Esophagus mucosa (tissue), 1 donor: Measurements from ENCODE around the gene MAP3K20. TPM values are rescaled to one million over a fixed set of nuclear protein-coding genes. Genes with fewer than 3 reads are reported as not detected.
A peak's percentile ranks its signal among the peaks of the same experiment; 100 is the strongest.
"Not testable (repeated sequence)": the region's sequence is repeated elsewhere in the genome, so short reads cannot be mapped to it uniquely, and the experiment has no call there.

Experiments used
- ATAC-seq: fragments of 200-7000 bp; cut with Tn5 transposase; one replicate; pipeline ENCODE4 v1.9.1; 2020
- total RNA-seq: library from RNA; stranded (reverse); gene quantifications from one replicate; pipeline ENCODE4 v1.2.4, GENCODE V29; 2023
- donor health status: DM: yes; HTN: yes; CAD: no.

MAP3K20 gene
- total RNA-seq, 1 donor from 2014 or later, result 21.3 TPM

GRCh38 chr2:173238831-173239230 is 163.2 kb downstream of the MAP3K20 start:
- no peak for ATAC-seq

- no peak for ATAC-seq
Measured at GRCh38 chr2:173239644-173240043, 164.0 kb downstream of the MAP3K20 start.

- ATAC-seq, result no peak
Measured at GRCh38 chr2:173240083-173240482, 164.4 kb downstream of the MAP3K20 start.

GRCh38 chr2:173241643-173242042 is 166.0 kb downstream of the MAP3K20 start:
- no peak for ATAC-seq

- ATAC-seq, result no peak
Measured at GRCh38 chr2:173247156-173247555, 171.5 kb downstream of the MAP3K20 start.

- peak; percentile 69 for ATAC-seq
Measured at GRCh38 chr2:173248381-173248780, 172.7 kb downstream of the MAP3K20 start.

- ATAC-seq, result no peak
Measured at GRCh38 chr2:173249661-173250641, 174.3 kb downstream of the MAP3K20 start.

- no peak for ATAC-seq
Measured at GRCh38 chr2:173251225-173251624, 175.6 kb downstream of the MAP3K20 start.

- ATAC-seq, result no peak
Measured at GRCh38 chr2:173252581-173252980, 176.9 kb downstream of the MAP3K20 start.

- peak; percentile 51 for ATAC-seq
Measured at GRCh38 chr2:173254659-173255058, 179.0 kb downstream of the MAP3K20 start.

- ATAC-seq, result no peak
Measured at GRCh38 chr2:173258701-173259100, 183.1 kb downstream of the MAP3K20 start.

GRCh38 chr2:173262356-173262755 is 186.7 kb downstream of the MAP3K20 start:
- ATAC-seq, result not testable (repeated sequence)

GRCh38 chr2:173264151-173264550 is 188.5 kb downstream of the MAP3K20 start:
- ATAC-seq, result no peak

GRCh38 chr2:173264603-173265366 is 189.1 kb downstream of the MAP3K20 start:
- peak; percentile 44 for ATAC-seq

GRCh38 chr2:173271135-173271534 is 195.5 kb downstream of the MAP3K20 start:
- ATAC-seq, result no peak

- ATAC-seq, result peak; percentile 95
Measured at GRCh38 chr2:173271825-173272224, 196.2 kb downstream of the MAP3K20 start.

- no peak for ATAC-seq
Measured at GRCh38 chr2:173272849-173273248, 197.2 kb downstream of the MAP3K20 start.

GRCh38 chr2:173278794-173279526 is 203.3 kb downstream of the MAP3K20 start:
- ATAC-seq, result no peak

GRCh38 chr2:173279527-173279868 is 203.9 kb downstream of the MAP3K20 start:
- ATAC-seq, result no peak

GRCh38 chr2:173280853-173281252 is 205.2 kb downstream of the MAP3K20 start:
- no peak for ATAC-seq

GRCh38 chr2:173281898-173282297 is 206.3 kb downstream of the MAP3K20 start:
- ATAC-seq, result not testable (repeated sequence)

GRCh38 chr2:173282795-173283545 is 207.3 kb downstream of the MAP3K20 start:
- ATAC-seq, result peak; percentile 46
